ENCODE measurements around the gene DPM3. TPM values are rescaled to one million over a fixed set of nuclear protein-coding genes. Genes with fewer than 3 reads are reported as not detected.

DPM3 gene
- total RNA-seq, 1 donor from 2014 or later: 37.4 TPM

DNA sequence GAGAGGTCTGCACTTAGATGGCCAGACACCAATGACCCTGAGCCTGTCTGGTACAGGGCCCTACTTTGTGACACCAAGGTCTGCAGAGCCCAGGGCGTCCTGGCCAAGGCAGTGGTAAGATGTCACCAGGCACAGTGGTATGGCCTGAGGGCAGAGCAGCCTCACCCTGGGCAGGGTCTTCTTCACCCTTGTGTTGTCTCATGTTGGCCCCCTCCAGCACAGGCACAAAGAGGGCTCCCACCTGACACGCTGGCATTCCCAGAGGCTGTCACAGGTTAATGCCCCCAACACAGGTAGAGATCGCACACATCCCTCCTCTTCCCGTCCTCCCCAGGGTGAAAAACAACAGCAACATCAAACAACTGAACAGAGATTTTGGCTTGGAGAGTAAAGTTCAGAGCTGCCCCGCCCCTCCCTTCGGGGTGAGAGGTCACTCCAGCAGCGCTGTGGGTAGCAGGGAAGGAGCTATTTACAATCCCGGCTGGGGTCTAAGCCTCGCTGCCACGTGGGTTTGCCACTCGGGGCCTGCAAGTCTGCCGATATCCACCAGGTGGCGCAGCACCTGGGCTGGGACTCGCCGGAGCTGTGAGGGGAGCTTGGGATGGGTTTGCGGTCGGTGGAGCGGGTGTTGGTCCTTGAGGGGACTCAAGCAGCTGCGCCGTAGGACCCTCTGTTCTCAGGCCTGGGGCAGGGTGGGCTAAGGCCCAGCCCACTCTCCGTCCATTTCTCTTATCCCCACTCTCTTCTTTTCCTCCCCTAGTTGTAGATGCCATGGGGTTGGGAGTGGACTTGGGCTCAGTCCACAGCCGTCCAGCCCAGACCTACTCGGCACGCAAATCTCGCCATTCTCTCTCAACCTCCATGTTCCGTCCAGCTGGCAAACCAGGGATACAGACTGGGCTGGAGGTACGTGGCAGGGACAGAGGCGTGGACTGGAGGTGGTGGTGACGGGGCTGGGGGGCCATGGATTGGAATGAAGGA, 49.0 kb downstream of the DPM3 start:
- Histone ChIP-seq H3K36me3 (ENCODE audit: control insufficient read depth, insufficient read depth, low read length) (peaks cover 3% of the 10 kb centered on the region), H3K4me3 (ENCODE audit: low read depth, low read length) (no peak overlapping the region), H3K27me3 (ENCODE audit: control insufficient read depth, insufficient read depth, low read length) (peaks cover 2% of the 10 kb centered on the region)
- TF ChIP-seq, protein P1, sequence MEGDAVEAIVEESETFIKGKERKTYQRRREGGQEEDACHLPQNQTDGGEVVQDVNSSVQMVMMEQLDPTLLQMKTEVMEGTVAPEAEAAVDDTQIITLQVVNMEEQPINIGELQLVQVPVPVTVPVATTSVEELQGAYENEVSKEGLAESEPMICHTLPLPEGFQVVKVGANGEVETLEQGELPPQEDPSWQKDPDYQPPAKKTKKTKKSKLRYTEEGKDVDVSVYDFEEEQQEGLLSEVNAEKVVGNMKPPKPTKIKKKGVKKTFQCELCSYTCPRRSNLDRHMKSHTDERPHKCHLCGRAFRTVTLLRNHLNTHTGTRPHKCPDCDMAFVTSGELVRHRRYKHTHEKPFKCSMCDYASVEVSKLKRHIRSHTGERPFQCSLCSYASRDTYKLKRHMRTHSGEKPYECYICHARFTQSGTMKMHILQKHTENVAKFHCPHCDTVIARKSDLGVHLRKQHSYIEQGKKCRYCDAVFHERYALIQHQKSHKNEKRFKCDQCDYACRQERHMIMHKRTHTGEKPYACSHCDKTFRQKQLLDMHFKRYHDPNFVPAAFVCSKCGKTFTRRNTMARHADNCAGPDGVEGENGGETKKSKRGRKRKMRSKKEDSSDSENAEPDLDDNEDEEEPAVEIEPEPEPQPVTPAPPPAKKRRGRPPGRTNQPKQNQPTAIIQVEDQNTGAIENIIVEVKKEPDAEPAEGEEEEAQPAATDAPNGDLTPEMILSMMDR (IDR thresholded peaks at IDR 0.05; ENCODE audit: insufficient read depth, low read length, severe bottlenecking): peak; percentile 98
- peak; percentile 40 for DNase-seq (ENCODE audit: low read depth)
- FAIRE-seq: no peak

Other genes with a start within 250 kb of the DPM3 start
- gene PMVK, start 203.8 kb downstream of the DPM3 start, total RNA-seq: 11.3 and 24.6 TPM in 2 replicates
- 23.7 and 28.3 TPM in 2 replicates for gene PBXIP1, start 184.4 kb downstream of the DPM3 start, total RNA-seq
- gene PYGO2, start 178.7 kb downstream of the DPM3 start, total RNA-seq: 7.4 and 20.0 TPM in 2 replicates
- gene SHC1, start 169.8 kb downstream of the DPM3 start, total RNA-seq: 216 and 351 TPM in 2 replicates
- gene CKS1B, start 165.8 kb downstream of the DPM3 start, total RNA-seq: 56.3 and 76.9 TPM in 2 replicates
- 40.8 and 49.3 TPM in 2 replicates for gene FLAD1, start 157.2 kb downstream of the DPM3 start, total RNA-seq
- 0.51 TPM in 1 of 2 replicates, not detected in the other for gene LENEP, start 146.9 kb downstream of the DPM3 start, total RNA-seq
- gene ZBTB7B, start 137.7 kb downstream of the DPM3 start, total RNA-seq: 46.1 and 112 TPM in 2 replicates
- gene DCST2, start 106.8 kb downstream of the DPM3 start, total RNA-seq: under 0.01 and 0.13 TPM in 2 replicates
- not detected in 2 replicates for gene DCST1, start 106.7 kb downstream of the DPM3 start, total RNA-seq
- gene ADAM15, start 89.2 kb downstream of the DPM3 start, total RNA-seq: 181 and 322 TPM in 2 replicates
- gene EFNA4, start 76.8 kb downstream of the DPM3 start, total RNA-seq: 8.7 and 12.9 TPM in 2 replicates
- gene EFNA3, start 61.7 kb downstream of the DPM3 start, total RNA-seq: 3.7 and 11.9 TPM in 2 replicates
- 31.9 and 54.3 TPM in 2 replicates for gene EFNA1, start 12.7 kb downstream of the DPM3 start, total RNA-seq
- gene SLC50A1, start 4.7 kb downstream of the DPM3 start, total RNA-seq: 149 and 161 TPM in 2 replicates
- 76.3 and 133 TPM in 2 replicates for gene KRTCAP2, start 32.8 kb upstream of the DPM3 start, total RNA-seq
- gene TRIM46, start 33.3 kb upstream of the DPM3 start, total RNA-seq: 0.26 and 0.64 TPM in 2 replicates
- 16.3 and 19.6 TPM in 2 replicates for gene THBS3, start 67.4 kb upstream of the DPM3 start, total RNA-seq
- gene MTX1, start 68.2 kb upstream of the DPM3 start, total RNA-seq: 48.4 and 49.5 TPM in 2 replicates
- gene ENTREP3, start 115.0 kb upstream of the DPM3 start, total RNA-seq: 3.2 and 3.7 TPM in 2 replicates
- gene SCAMP3, start 121.8 kb upstream of the DPM3 start, total RNA-seq: 23.4 and 26.9 TPM in 2 replicates
- 19.7 and 23.4 TPM in 2 replicates for gene CLK2, start 133.0 kb upstream of the DPM3 start, total RNA-seq
- gene HCN3, start 136.9 kb upstream of the DPM3 start, total RNA-seq: 0.90 and 1.1 TPM in 2 replicates
- not detected in 2 replicates for gene PKLR, start 160.9 kb upstream of the DPM3 start, total RNA-seq
- gene FDPS, start 168.3 kb upstream of the DPM3 start, total RNA-seq: 103 and 167 TPM in 2 replicates
- 13.2 and 20.6 TPM in 2 replicates for gene RUSC1, start 180.4 kb upstream of the DPM3 start, total RNA-seq

Measured in bronchial epithelial cell (primary cell).